ENCODE data around the gene KRTAP2-2. TPM values are rescaled to one million over a fixed set of nuclear protein-coding genes. Genes with fewer than 3 reads are reported as not detected.

The KRTAP2-2 gene
- total and polyA plus RNA-seq, 2 of the 13 experiments (the other 11 are each of a cell fraction or from before 2014, with no cell fraction given): not detected

GRCh38 chr17:41060052-41060604 is 5.1 kb upstream of the KRTAP2-2 start, which contains the start of gene KRTAP2-3 (continued):
- no peak for TF ChIP-seq NR1H2 (CRISPR knock-in tag; IDR thresholded peaks at IDR 0.05; ENCODE audit: borderline replicate concordance, low read depth)
- no peak for TF ChIP-seq SIN3B (IDR thresholded peaks at IDR 0.05; ENCODE audit: low read length)
- no peak for TF ChIP-seq ARHGAP35 (CRISPR knock-in tag; IDR thresholded peaks at IDR 0.05; ENCODE audit: borderline replicate concordance)
- no peak for TF ChIP-seq NFRKB (IDR thresholded peaks at IDR 0.05)
- no peak for TF ChIP-seq ZNF281 (CRISPR knock-in tag; IDR thresholded peaks at IDR 0.05; ENCODE audit: borderline replicate concordance)
- TF ChIP-seq SRSF9 (IDR thresholded peaks at IDR 0.05; ENCODE audit: borderline replicate concordance, insufficient read depth, low read depth, low read length, poor library complexity, severe bottlenecking): no peak
- TF ChIP-seq ZNF749 (CRISPR knock-in tag; IDR thresholded peaks at IDR 0.05; ENCODE audit: borderline replicate concordance): no peak
- no peak for TF ChIP-seq DPF2 (CRISPR knock-in tag; IDR thresholded peaks at IDR 0.05; ENCODE audit: borderline replicate concordance, low read depth)
- TF ChIP-seq HNF1B (CRISPR knock-in tag; IDR thresholded peaks at IDR 0.05): no peak
- no peak for TF ChIP-seq ZNF407 (CRISPR knock-in tag; IDR thresholded peaks at IDR 0.05; ENCODE audit: not compliant biosample characterization)
- no peak for TF ChIP-seq NFIB (CRISPR knock-in tag; IDR thresholded peaks at IDR 0.05; ENCODE audit: borderline replicate concordance)
- TF ChIP-seq KDM3A (CRISPR knock-in tag; IDR thresholded peaks at IDR 0.05; ENCODE audit: low read depth): no peak
- TF ChIP-seq KLF16 (CRISPR knock-in tag; IDR thresholded peaks at IDR 0.05): no peak
- TF ChIP-seq ZNF263 (CRISPR knock-in tag; IDR thresholded peaks at IDR 0.05): no peak
- TF ChIP-seq ZBTB7A (CRISPR knock-in tag; IDR thresholded peaks at IDR 0.05): no peak
- no peak for TF ChIP-seq ZNF232 (CRISPR knock-in tag; IDR thresholded peaks at IDR 0.05; ENCODE audit: borderline replicate concordance)
- TF ChIP-seq CBX2 (IDR thresholded peaks at IDR 0.05; ENCODE audit: low read depth, low read length): no peak
- TF ChIP-seq CBX2 (CRISPR knock-in tag; IDR thresholded peaks at IDR 0.05; ENCODE audit: low read depth): no peak

All from HepG2 (cell line).